Trophoblast cell (in vitro differentiated cells and primary cell): ENCODE data around the gene PRPF6.

Experiments used
- DNase-seq, 2 donors: peaks; one replicate each; pipeline ENCODE4 v3.0.0-alpha.2; 2016
- H2AFZ ChIP-seq: 2 replicates; pipeline ENCODE4 v1.6.1; 2013; ENCODE audit warnings: low read length, moderate library complexity, mild to moderate bottlenecking; ENCODE audit not compliant: insufficient read depth, poor library complexity
- H2AK5ac ChIP-seq: 2 replicates; pipeline ENCODE4 v1.6.1; 2013; ENCODE audit warnings: mild to moderate bottlenecking, low read length
- H2BK120ac ChIP-seq: 2 replicates; pipeline ENCODE4 v1.6.1; 2013; ENCODE audit warnings: low read length, mild to moderate bottlenecking, moderate library complexity; ENCODE audit not compliant: insufficient read depth, poor library complexity
- H2BK12ac ChIP-seq: 2 replicates; pipeline ENCODE4 v1.6.1; 2013; ENCODE audit warnings: mild to moderate bottlenecking, low read length, moderate library complexity
- H2BK5ac ChIP-seq: 2 replicates; pipeline ENCODE4 v1.6.1; 2013; ENCODE audit warnings: low read length, low read depth, moderate library complexity, mild to moderate bottlenecking; ENCODE audit not compliant: poor library complexity
- H3K14ac ChIP-seq: 2 replicates; pipeline ENCODE4 v1.6.1; 2013; ENCODE audit warnings: mild to moderate bottlenecking, low read length
- H3K18ac ChIP-seq: 2 replicates; pipeline ENCODE4 v1.6.1; 2013; ENCODE audit warnings: mild to moderate bottlenecking, low read length
- H3K23ac ChIP-seq: 2 replicates; pipeline ENCODE4 v1.6.1; 2013; ENCODE audit warnings: low read length
- H3K27ac ChIP-seq: 2 replicates; pipeline ENCODE4 v1.5.1; 2013; ENCODE audit warnings: low read depth, mild to moderate bottlenecking, inconsistent platforms, low read length, moderate library complexity
- H3K27me3 ChIP-seq: 2 replicates; pipeline ENCODE4 v1.6.1; 2013; ENCODE audit warnings: inconsistent platforms, mild to moderate bottlenecking, low read length, moderate library complexity; ENCODE audit not compliant: insufficient read depth
- H3K36me3 ChIP-seq, 2 experiments: 1 replicate in 1 of 2; 2 replicates in 1 of 2; pipeline ENCODE4 v1.6.1; 2013; ENCODE audit warnings: low read length in 2 of 2, mild to moderate bottlenecking in 2 of 2, moderate library complexity in 1 of 2; ENCODE audit not compliant: insufficient read depth in 2 of 2, control insufficient read depth in 1 of 2
- H3K4ac ChIP-seq: 2 replicates; pipeline ENCODE4 v1.6.1; 2013; ENCODE audit warnings: low read depth, mild to moderate bottlenecking, low read length, moderate library complexity
- H3K4me1 ChIP-seq, 2 experiments: 1 replicate in 1 of 2; 2 replicates in 1 of 2; pipeline ENCODE4 v1.6.1; 2013; ENCODE audit warnings: low read length in 2 of 2, mild to moderate bottlenecking in 2 of 2, moderate library complexity in 1 of 2; ENCODE audit not compliant: insufficient read depth in 2 of 2, control insufficient read depth in 1 of 2
- H3K4me2 ChIP-seq: 2 replicates; pipeline ENCODE4 v1.6.1; 2013; ENCODE audit warnings: inconsistent platforms, mild to moderate bottlenecking, low read length, moderate library complexity
- H3K4me3 ChIP-seq: 2 replicates; pipeline ENCODE4 v1.5.1; 2013; ENCODE audit warnings: mild to moderate bottlenecking, low read depth, low read length, inconsistent platforms
- H3K79me1 ChIP-seq: one replicate; pipeline ENCODE4 v1.6.1; 2013; ENCODE audit warnings: low read length
- H3K79me2 ChIP-seq: 2 replicates; pipeline ENCODE4 v1.6.1; 2013; ENCODE audit warnings: low read length, mild to moderate bottlenecking; ENCODE audit not compliant: control insufficient read depth, insufficient read depth, poor library complexity
- H3K9ac ChIP-seq: 2 replicates; pipeline ENCODE4 v1.6.1; 2013; ENCODE audit warnings: mild to moderate bottlenecking, low read length
- H3K9me3 ChIP-seq: 2 replicates; pipeline ENCODE4 v1.6.1; 2013; ENCODE audit warnings: low read depth, mild to moderate bottlenecking, control low read depth, inconsistent platforms, low read length; ENCODE audit not compliant: insufficient read depth
- H4K12ac ChIP-seq: 2 replicates; pipeline ENCODE4 v1.6.1; 2013; ENCODE audit warnings: low read depth, mild to moderate bottlenecking, low read length, moderate library complexity
- H4K8ac ChIP-seq: 2 replicates; pipeline ENCODE4 v1.6.1; 2013; ENCODE audit warnings: low read depth, mild to moderate bottlenecking, low read length, moderate library complexity
- H4K91ac ChIP-seq: one replicate; pipeline ENCODE4 v1.6.1; 2013; ENCODE audit warnings: low read depth, mild to moderate bottlenecking, low read length, moderate library complexity
- WGBS: extraction: QIAGEN DNeasy Blood & Tissue Kit; methylation state at CpG from one replicate; pipeline ENCODE4 v1.1.7; 2013; ENCODE audit warnings: missing lambda C conversion rate; ENCODE audit not compliant: insufficient read length, insufficient coverage; ENCODE audit errors: extremely low coverage; 5-methylcytosine and 5-hydroxymethylcytosine counted together

PRPF6 gene

DNA sequence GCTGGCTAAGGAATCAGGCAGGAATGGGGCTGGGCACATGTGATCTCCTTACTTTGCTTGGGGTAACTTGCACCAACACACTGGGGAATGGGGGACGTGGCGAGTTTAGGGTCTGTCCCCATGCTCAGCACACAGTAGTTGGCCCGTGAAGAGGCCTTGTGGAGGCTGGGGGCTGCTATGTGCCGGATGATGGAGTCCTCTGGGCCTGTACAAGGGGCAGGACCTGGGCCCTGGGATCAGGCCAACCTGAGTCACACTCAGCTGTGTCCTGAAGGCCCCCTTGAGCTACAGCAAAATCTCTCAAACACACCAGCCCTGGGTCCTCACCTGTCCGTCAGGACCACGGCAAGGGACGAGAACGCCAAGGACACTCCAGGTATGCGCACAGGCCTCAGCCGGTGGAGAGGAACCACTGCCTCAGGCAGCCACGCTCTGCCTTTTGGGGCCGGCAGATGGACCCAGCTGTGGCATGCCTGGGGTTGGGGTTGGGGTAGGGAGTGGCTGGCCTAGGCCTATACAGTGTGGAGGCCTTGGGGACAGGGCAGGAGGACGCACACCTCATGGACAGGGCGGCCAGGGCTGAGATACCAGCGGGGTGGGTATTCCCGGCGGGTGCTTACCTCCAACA lies 35.8 kb upstream of the PRPF6 start:
- no peak overlapping the region for H2BK120ac ChIP-seq
- H4K8ac ChIP-seq = no peak overlapping the region
- H3K4me1 ChIP-seq = peaks cover 24 to 33% of the 10 kb centered on the region in 2 experiments
- H4K12ac ChIP-seq = no peak overlapping the region
- DNase-seq = no peak
- H3K79me2 ChIP-seq = peaks cover 4% of the 10 kb centered on the region
- no peak overlapping the region for H3K18ac ChIP-seq
- H3K4me3 ChIP-seq = no peak overlapping the region
- H3K23ac ChIP-seq = no peak overlapping the region
- no peak overlapping the region for H3K4ac ChIP-seq
- peaks cover 55 to 56% of the 10 kb centered on the region in 2 experiments for H3K36me3 ChIP-seq
- H2BK5ac ChIP-seq = no peak overlapping the region
- no peak overlapping the region for H2AK5ac ChIP-seq
- H2AFZ ChIP-seq = no peak overlapping the region
- H2BK12ac ChIP-seq = no peak overlapping the region
- no peak overlapping the region for H3K27ac ChIP-seq
- peaks cover 9% of the 10 kb centered on the region for H3K79me1 ChIP-seq
- no peaks in the 10 kb centered on the region for H3K9me3 ChIP-seq
- H3K27me3 ChIP-seq = no peaks in the 10 kb centered on the region
- no peak overlapping the region for H3K14ac ChIP-seq
- H4K91ac ChIP-seq = no peak overlapping the region
- no peak overlapping the region for H3K9ac ChIP-seq
- no peak overlapping the region for H3K4me2 ChIP-seq
- no CpG with 5 or more reads among the region's 17 CpGs for WGBS

DNA sequence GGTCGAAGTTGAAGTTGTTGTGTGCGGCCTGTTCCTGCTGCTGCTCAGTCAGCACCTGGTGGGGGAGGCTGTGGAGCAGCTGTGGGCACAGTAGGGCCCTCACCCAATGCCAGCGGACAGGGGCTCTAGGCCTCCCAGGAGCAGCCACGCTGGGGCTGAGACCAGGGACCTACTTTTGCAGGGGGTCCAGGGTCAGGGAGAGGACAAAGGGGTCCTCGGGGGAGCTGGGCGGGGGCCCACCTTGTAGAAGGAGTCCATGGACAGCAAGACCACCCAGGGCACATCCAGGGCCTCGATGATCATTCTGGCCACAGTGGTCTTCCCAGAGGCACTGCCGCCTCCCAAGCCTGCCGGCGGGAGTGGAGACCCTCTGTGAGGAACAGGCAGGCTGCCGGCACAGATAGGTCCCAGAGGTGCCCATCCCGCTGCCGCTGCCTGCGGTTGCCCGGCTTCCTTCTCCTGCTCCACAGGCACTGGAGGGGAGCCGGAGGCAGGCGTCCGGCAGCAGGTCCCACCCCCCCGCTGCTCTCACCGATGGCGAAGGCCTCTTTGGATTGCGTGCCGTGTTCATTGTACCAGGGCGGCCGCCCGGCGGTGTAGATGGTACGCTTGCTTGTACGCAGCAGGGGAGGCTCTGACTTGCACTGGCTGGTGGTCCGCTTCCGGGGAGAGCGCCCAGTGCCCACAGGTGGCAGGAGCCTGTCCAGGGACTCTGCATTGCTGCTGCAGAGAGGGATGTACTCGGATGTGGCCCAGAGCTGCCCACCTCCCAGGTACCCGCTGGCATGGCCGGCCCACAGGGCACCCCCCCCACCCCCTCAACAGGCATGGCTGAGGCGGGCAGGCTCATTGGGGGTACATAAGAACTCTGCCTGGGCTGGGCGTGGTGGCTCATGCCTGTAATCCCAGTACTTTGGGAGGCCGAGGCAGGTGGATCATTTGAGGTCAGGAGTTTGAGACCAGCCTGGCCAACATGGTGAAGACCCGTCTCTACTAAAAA lies 34.7 kb upstream of the PRPF6 start:
- Histone ChIP-seq H3K4me3 (no peak overlapping the region), H3K9ac (no peak overlapping the region), H3K4me2 (no peak overlapping the region), H2BK5ac (no peak overlapping the region), H3K36me3 (peaks cover 48 to 51% of the 10 kb centered on the region in 2 experiments), H3K79me1 (peaks cover 9% of the 10 kb centered on the region), H2BK12ac (no peak overlapping the region), H2AFZ (no peak overlapping the region), H4K8ac (no peak overlapping the region), H4K91ac (no peak overlapping the region), H3K23ac (no peak overlapping the region), H3K14ac (no peak overlapping the region), H3K9me3 (no peaks in the 10 kb centered on the region), H3K18ac (no peak overlapping the region), H4K12ac (no peak overlapping the region), H3K27ac (no peak overlapping the region), H3K4me1 (peaks cover 24 to 33% of the 10 kb centered on the region in 2 experiments), H2AK5ac (no peak overlapping the region), H2BK120ac (no peak overlapping the region), H3K27me3 (no peaks in the 10 kb centered on the region), H3K79me2 (peaks cover 7% of the 10 kb centered on the region), H3K4ac (no peak overlapping the region)
- no peak for DNase-seq
- WGBS = no CpG with 5 or more reads among the region's 39 CpGs

DNA sequence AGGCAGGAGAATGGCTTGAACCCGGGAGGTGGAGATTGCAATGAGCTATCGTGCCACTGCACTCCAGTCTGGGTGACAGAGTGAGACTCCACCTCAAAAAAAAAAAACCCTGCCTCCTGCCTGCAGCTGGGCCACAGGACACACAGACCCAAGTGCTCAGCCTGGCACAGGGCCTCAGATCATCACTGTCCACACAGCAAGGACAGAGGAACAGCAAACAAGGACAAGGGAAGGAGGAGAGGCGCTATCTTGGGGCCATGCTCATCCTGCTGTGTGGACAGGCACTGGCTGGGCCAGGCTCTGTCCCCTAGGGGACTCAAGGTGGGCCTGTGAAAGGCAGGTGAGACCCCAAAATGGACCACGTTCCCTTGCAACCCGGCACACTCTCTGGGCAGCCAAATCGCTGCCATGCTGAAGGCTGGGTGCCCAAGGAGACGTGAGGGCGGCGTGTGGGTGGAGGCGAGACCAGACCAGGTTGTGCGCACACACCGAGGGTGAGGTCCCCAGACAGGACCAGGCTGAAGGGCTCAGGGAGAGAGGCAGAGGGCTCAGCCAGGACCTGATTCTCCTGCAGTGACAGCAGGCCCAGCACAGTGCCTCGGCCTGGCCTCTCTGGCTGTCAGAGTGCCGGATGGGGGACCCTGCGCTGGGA lies 33.8 kb upstream of the PRPF6 start:
- Histone ChIP-seq H2BK5ac (no peak overlapping the region), H3K27me3 (no peaks in the 10 kb centered on the region), H2BK120ac (no peak overlapping the region), H2BK12ac (no peak overlapping the region), H3K18ac (no peak overlapping the region), H3K79me1 (peaks cover 9% of the 10 kb centered on the region), H4K12ac (no peak overlapping the region), H3K14ac (no peak overlapping the region), H3K36me3 (peaks cover 45 to 49% of the 10 kb centered on the region in 2 experiments), H2AFZ (no peak overlapping the region), H2AK5ac (no peak overlapping the region), H3K23ac (no peak overlapping the region), H3K4me2 (no peak overlapping the region), H4K91ac (no peak overlapping the region), H3K4ac (peak overlapping the region; percentile 13), H3K4me3 (no peak overlapping the region), H3K27ac (no peak overlapping the region), H3K9me3 (no peaks in the 10 kb centered on the region), H3K9ac (no peak overlapping the region), H3K4me1 (peaks cover 22 to 30% of the 10 kb centered on the region in 2 experiments), H4K8ac (no peak overlapping the region), H3K79me2 (peaks cover 7% of the 10 kb centered on the region)
- no peak for DNase-seq
- WGBS = no CpG with 5 or more reads among the region's 15 CpGs

DNA sequence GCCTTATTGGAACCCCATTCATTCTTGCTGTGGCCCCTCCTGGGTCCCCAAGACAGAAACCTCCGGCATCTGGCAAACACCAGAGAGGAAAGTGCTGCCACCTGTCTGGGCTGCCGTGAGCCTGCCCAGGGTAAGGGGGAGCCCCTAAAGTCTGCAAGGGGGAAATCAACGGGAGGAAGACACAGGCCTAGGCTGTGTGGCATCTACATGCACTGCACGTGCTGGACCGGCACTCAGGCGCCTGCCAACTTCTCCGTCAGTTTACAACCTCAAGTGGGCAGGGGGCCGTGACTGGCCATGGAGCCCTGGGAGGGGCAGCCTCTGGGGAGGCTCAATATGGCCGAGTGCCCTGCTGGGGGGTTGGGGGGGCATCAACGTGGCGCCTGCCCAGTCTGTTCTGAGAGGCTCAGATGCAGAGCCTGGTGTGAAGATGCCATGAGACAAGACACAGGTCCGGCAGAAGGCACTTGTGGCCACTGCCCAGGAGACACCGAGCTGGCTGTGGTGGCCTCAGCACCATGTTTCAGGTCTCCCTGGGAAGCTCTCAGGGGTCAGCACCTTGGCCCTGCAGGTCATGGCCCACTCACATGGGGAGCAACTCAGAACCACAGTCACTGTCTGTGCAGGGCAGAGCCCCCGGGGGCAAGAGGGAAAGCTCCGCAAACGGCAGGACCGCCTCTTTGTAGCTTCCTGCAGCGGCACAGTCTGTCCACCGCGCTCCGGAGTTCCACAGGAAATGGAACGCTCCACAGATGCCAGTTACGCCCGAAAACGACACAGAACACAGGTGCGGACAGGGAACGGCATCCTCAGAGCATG lies 33.1 kb upstream of the PRPF6 start:
- Histone ChIP-seq H3K9me3 (no peaks in the 10 kb centered on the region), H3K4me2 (no peak overlapping the region), H2BK12ac (no peak overlapping the region), H3K79me2 (peaks cover 5% of the 10 kb centered on the region), H4K12ac (no peak overlapping the region), H3K4me1 (peaks cover 16 to 22% of the 10 kb centered on the region in 2 experiments), H4K91ac (no peak overlapping the region), H4K8ac (no peak overlapping the region), H2BK120ac (no peak overlapping the region), H3K9ac (no peak overlapping the region), H2BK5ac (no peak overlapping the region), H3K27ac (no peak overlapping the region), H3K18ac (no peak overlapping the region), H3K79me1 (peaks cover 3% of the 10 kb centered on the region), H3K36me3 (peaks cover 46 to 52% of the 10 kb centered on the region in 2 experiments), H2AK5ac (no peak overlapping the region), H2AFZ (no peak overlapping the region), H3K4ac (peak overlapping the region; percentile 18), H3K4me3 (no peak overlapping the region), H3K23ac (no peak overlapping the region), H3K14ac (no peak overlapping the region), H3K27me3 (no peaks in the 10 kb centered on the region)
- no peak for DNase-seq
- WGBS = no CpG with 5 or more reads among the region's 27 CpGs
